ENCODE measurements around the gene MYH9. TPM values are rescaled to one million over a fixed set of nuclear protein-coding genes. Genes with fewer than 3 reads are reported as not detected.

MYH9 gene
- total and polyA plus RNA-seq, 11 donors, result 109 to 482 (median 238) TPM

GRCh38 chr22:36281781-36282327, 105.9 kb downstream of the MYH9 start:
- 69 to 76% (median 72%) methylated on average over 14 of the region's 14 CpGs for WGBS, 4 donors
- peaks cover 5 to 79% (median 65%) of the 10 kb centered on the region in 9 donors for H3K36me3 ChIP-seq
- no peak for TF ChIP-seq POLR2A (IDR thresholded peaks at IDR 0.05)
- no peak for TF ChIP-seq CTCF (IDR thresholded peaks at IDR 0.05)
- no peaks in the 10 kb centered on the region for H3K9me3 ChIP-seq
- ATAC-seq (no peak), DNase-seq (no peak)
- H3K4me1 ChIP-seq, result peaks cover 0 to 29% (median 19%) of the 10 kb centered on the region in 12 donors
- no peaks in the 10 kb centered on the region for H3K27me3 ChIP-seq
- peak overlapping the region in 6 of 12 donors; percentile 27 to 55 (median 35) for H3K27ac ChIP-seq
- H3K4me3 ChIP-seq, result no peak overlapping the region
- intact Hi-C loops (cut with DNase I), result loop anchor here in 2 of 10 donors (5.0 to 10.0 kb wide), 2 partner anchors 57 to 85 kb away; no protein-coding TSS in a partner anchor

GRCh38 chr22:36280379-36280778, 107.4 kb downstream of the MYH9 start:
- Histone ChIP-seq H3K9me3 (no peaks in the 10 kb centered on the region), H3K36me3 (peaks cover 2 to 64% (median 50%) of the 10 kb centered on the region in 9 donors), H3K4me3 (no peak overlapping the region), H3K27ac (peak overlapping the region in 1 of 12 donors; percentile 18), H3K4me1 (peaks cover 0 to 16% (median 11%) of the 10 kb centered on the region in 12 donors), H3K27me3 (no peaks in the 10 kb centered on the region)
- no peak for DNase-seq
- ATAC-seq, result peak in 1 of 4 donors; percentile 10
- 65 to 71% (median 68%) methylated on average over 8 of the region's 8 CpGs for WGBS, 4 donors
- intact Hi-C loops (cut with DNase I), result loop anchor here in 2 of 10 donors (5.0 to 10.0 kb wide), 2 partner anchors 56 to 83 kb away; no protein-coding TSS in a partner anchor
- no peak for TF ChIP-seq POLR2A (IDR thresholded peaks at IDR 0.05)

- Histone ChIP-seq H3K4me3 (no peak overlapping the region), H3K9me3 (no peaks in the 10 kb centered on the region), H3K27ac (peak overlapping the region in 1 of 12 donors; percentile 18), H3K4me1 (peaks cover 0 to 15% (median 9%) of the 10 kb centered on the region in 12 donors), H3K36me3 (peaks cover 0 to 52% (median 39%) of the 10 kb centered on the region in 9 donors), H3K27me3 (no peaks in the 10 kb centered on the region)
- intact Hi-C loops (cut with DNase I), result loop anchor here in 8 of 10 donors (5.0 to 10.0 kb wide), 5 partner anchors 54 to 137 kb away; no protein-coding TSS in a partner anchor
- TF ChIP-seq POLR2A (IDR thresholded peaks at IDR 0.05) (no peak), CTCF (IDR thresholded peaks at IDR 0.05) (no peak)
- DNase-seq, result no peak
- no peak for ATAC-seq
- 68 to 79% (median 73%) methylated on average over 8 of the region's 8 CpGs for WGBS, 4 donors
These were observed 108.5 kb downstream of the MYH9 start for GRCh38 chr22:36279219-36279666.

- WGBS, 4 donors, result 22 to 34% (median 26%) methylated on average over 15 to 18 of the region's 18 CpGs
- ATAC-seq (peak; percentile 38 to 80 (median 63)), DNase-seq (peak in 3 of 5 donors; percentile 57 to 62 (median 60))
- Histone ChIP-seq H3K4me1 (peaks cover 0 to 15% (median 9%) of the 10 kb centered on the region in 12 donors), H3K9me3 (no peaks in the 10 kb centered on the region), H3K36me3 (peaks cover 0 to 37% (median 24%) of the 10 kb centered on the region in 9 donors), H3K4me3 (peak overlapping the region in 3 of 12 donors; percentile 1 to 14 (median 13)), H3K27me3 (no peaks in the 10 kb centered on the region), H3K27ac (peak overlapping the region in 2 of 12 donors; percentile 18 to 24)
- TF ChIP-seq CTCF (IDR thresholded peaks at IDR 0.05), result peak; percentile 65 to 87 (median 76)
- no peak for TF ChIP-seq POLR2A (IDR thresholded peaks at IDR 0.05)
- intact Hi-C loops (cut with DNase I), result loop anchor here in 9 of 10 donors (1.0 to 10.0 kb wide), 8 partner anchors 33 to 135 kb away; no protein-coding TSS in a partner anchor
These were observed 110.1 kb downstream of the MYH9 start for GRCh38 chr22:36277482-36278291.

All from heart left ventricle (tissue), 16 donors.